Measurements from ENCODE around the gene ELMO1.

Gene ELMO1

GRCh38 chr7:37311355-37311754 is 137.3 kb downstream of the ELMO1 start:
- no peaks in the 10 kb centered on the region for H3K36me3 ChIP-seq (ENCODE audit: control insufficient read depth, insufficient read depth, low read length)
- no peak overlapping the region for H2BK120ac ChIP-seq (ENCODE audit: low read depth, low read length)
- no peak overlapping the region for H3K27ac ChIP-seq (ENCODE audit: low read depth, low read length)
- H2AK5ac ChIP-seq (ENCODE audit: low read length): no peak overlapping the region
- no peak overlapping the region for H2BK5ac ChIP-seq (ENCODE audit: low read length)
- DNase-seq: no peak
- H3K18ac ChIP-seq (ENCODE audit: low read length): no peak overlapping the region
- H3K9ac ChIP-seq (ENCODE audit: low read length): no peak overlapping the region
- no peak overlapping the region for H2BK15ac ChIP-seq (replicated peaks; ENCODE audit: low read depth)
- no peaks in the 10 kb centered on the region for H3K79me1 ChIP-seq (ENCODE audit: low read length)
- H3K4me2 ChIP-seq (ENCODE audit: low read length): no peak overlapping the region
- no peaks in the 10 kb centered on the region for H3K4me1 ChIP-seq (ENCODE audit: control insufficient read depth, low read depth, low read length)
- no peak overlapping the region for H3K4me3 ChIP-seq (ENCODE audit: low read length)
- no peak overlapping the region for H4K8ac ChIP-seq (ENCODE audit: low read depth, low read length)
- no CpG with 5 or more reads among the region's 6 CpGs for WGBS (ENCODE audit: extremely low coverage, insufficient coverage, low lambda C conversion rate)
- no peak overlapping the region for H3K23ac ChIP-seq (ENCODE audit: low read length)
- no peak overlapping the region for H4K5ac ChIP-seq (ENCODE audit: low read length)
- H3K79me2 ChIP-seq (ENCODE audit: control insufficient read depth, insufficient read depth, low read length): no peaks in the 10 kb centered on the region
- no peaks in the 10 kb centered on the region for H3K27me3 ChIP-seq (ENCODE audit: insufficient read depth, low read length, poor library complexity)
- no peak overlapping the region for H3K4ac ChIP-seq (ENCODE audit: low read depth, low read length)
- H3K56ac ChIP-seq (ENCODE audit: low read length): no peak overlapping the region

GRCh38 chr7:37310327-37311080 is 138.2 kb downstream of the ELMO1 start:
- Histone ChIP-seq H3K27ac (ENCODE audit: low read depth, low read length) (no peak overlapping the region), H3K79me2 (ENCODE audit: control insufficient read depth, insufficient read depth, low read length) (no peaks in the 10 kb centered on the region), H3K23ac (ENCODE audit: low read length) (no peak overlapping the region), H2BK5ac (ENCODE audit: low read length) (no peak overlapping the region), H3K4ac (ENCODE audit: low read depth, low read length) (no peak overlapping the region), H3K4me2 (ENCODE audit: low read length) (no peak overlapping the region), H2AK5ac (ENCODE audit: low read length) (no peak overlapping the region), H4K5ac (ENCODE audit: low read length) (no peak overlapping the region), H3K27me3 (ENCODE audit: insufficient read depth, low read length, poor library complexity) (no peaks in the 10 kb centered on the region), H3K36me3 (ENCODE audit: control insufficient read depth, insufficient read depth, low read length) (no peaks in the 10 kb centered on the region), H3K18ac (ENCODE audit: low read length) (no peak overlapping the region), H3K4me3 (ENCODE audit: low read length) (no peak overlapping the region), H3K9ac (ENCODE audit: low read length) (no peak overlapping the region), H2BK15ac (replicated peaks; ENCODE audit: low read depth) (no peak overlapping the region), H2BK120ac (ENCODE audit: low read depth, low read length) (no peak overlapping the region), H3K4me1 (ENCODE audit: control insufficient read depth, low read depth, low read length) (no peaks in the 10 kb centered on the region), H3K79me1 (ENCODE audit: low read length) (no peaks in the 10 kb centered on the region), H3K56ac (ENCODE audit: low read length) (no peak overlapping the region), H4K8ac (ENCODE audit: low read depth, low read length) (no peak overlapping the region)
- WGBS (ENCODE audit: extremely low coverage, insufficient coverage, low lambda C conversion rate): no CpG with 5 or more reads among the region's 3 CpGs
- DNase-seq: no peak

- Histone ChIP-seq H3K27ac (ENCODE audit: low read depth, low read length) (no peak overlapping the region), H4K8ac (ENCODE audit: low read depth, low read length) (no peak overlapping the region), H3K27me3 (ENCODE audit: insufficient read depth, low read length, poor library complexity) (no peaks in the 10 kb centered on the region), H2BK5ac (ENCODE audit: low read length) (no peak overlapping the region), H3K23ac (ENCODE audit: low read length) (no peak overlapping the region), H4K5ac (ENCODE audit: low read length) (no peak overlapping the region), H3K36me3 (ENCODE audit: control insufficient read depth, insufficient read depth, low read length) (no peaks in the 10 kb centered on the region), H3K79me1 (ENCODE audit: low read length) (no peaks in the 10 kb centered on the region), H3K79me2 (ENCODE audit: control insufficient read depth, insufficient read depth, low read length) (no peaks in the 10 kb centered on the region), H2AK5ac (ENCODE audit: low read length) (no peak overlapping the region), H2BK120ac (ENCODE audit: low read depth, low read length) (no peak overlapping the region), H3K4me2 (ENCODE audit: low read length) (no peak overlapping the region), H3K4me3 (ENCODE audit: low read length) (no peak overlapping the region), H3K18ac (ENCODE audit: low read length) (no peak overlapping the region), H3K9ac (ENCODE audit: low read length) (no peak overlapping the region), H3K4me1 (ENCODE audit: control insufficient read depth, low read depth, low read length) (no peaks in the 10 kb centered on the region), H2BK15ac (replicated peaks; ENCODE audit: low read depth) (no peak overlapping the region), H3K56ac (ENCODE audit: low read length) (no peak overlapping the region), H3K4ac (ENCODE audit: low read depth, low read length) (no peak overlapping the region)
- no peak for DNase-seq
- WGBS (ENCODE audit: extremely low coverage, insufficient coverage, low lambda C conversion rate): no CpG with 5 or more reads among the region's 3 CpGs
These were observed 139.2 kb downstream of the ELMO1 start for GRCh38 chr7:37309493-37309892.

DNA sequence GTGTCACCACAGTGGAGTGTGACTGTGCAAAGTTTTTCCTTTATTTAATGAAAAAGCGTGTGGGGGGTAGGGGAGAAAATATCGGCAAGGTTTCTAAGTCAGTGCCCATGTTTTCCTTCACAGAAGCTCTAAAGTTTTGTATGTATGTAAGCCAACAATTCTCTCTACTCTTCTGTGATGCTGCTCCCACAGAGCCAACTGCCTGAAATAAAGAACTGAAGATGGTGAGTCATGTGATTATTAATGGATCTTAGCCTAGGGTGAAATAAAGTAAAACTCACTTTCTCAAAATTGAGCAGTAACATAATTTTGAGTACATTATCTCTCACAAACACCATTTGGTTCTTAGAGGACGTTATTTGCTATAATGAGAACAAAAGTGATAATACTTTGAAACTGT is 143.7 kb downstream of the ELMO1 start:
- no peak overlapping the region for H3K4me2 ChIP-seq (ENCODE audit: low read length)
- H2AK5ac ChIP-seq (ENCODE audit: low read length): no peak overlapping the region
- H3K23ac ChIP-seq (ENCODE audit: low read length): no peak overlapping the region
- H3K27me3 ChIP-seq (ENCODE audit: insufficient read depth, low read length, poor library complexity): no peaks in the 10 kb centered on the region
- H3K4me3 ChIP-seq (ENCODE audit: low read length): no peak overlapping the region
- H3K79me1 ChIP-seq (ENCODE audit: low read length): no peaks in the 10 kb centered on the region
- no peak overlapping the region for H3K27ac ChIP-seq (ENCODE audit: low read depth, low read length)
- H2BK120ac ChIP-seq (ENCODE audit: low read depth, low read length): no peak overlapping the region
- H3K4me1 ChIP-seq (ENCODE audit: control insufficient read depth, low read depth, low read length): no peaks in the 10 kb centered on the region
- H4K8ac ChIP-seq (ENCODE audit: low read depth, low read length): no peak overlapping the region
- H3K4ac ChIP-seq (ENCODE audit: low read depth, low read length): no peak overlapping the region
- no peak overlapping the region for H2BK15ac ChIP-seq (replicated peaks; ENCODE audit: low read depth)
- H3K56ac ChIP-seq (ENCODE audit: low read length): no peak overlapping the region
- H2BK5ac ChIP-seq (ENCODE audit: low read length): no peak overlapping the region
- DNase-seq: no peak
- H3K79me2 ChIP-seq (ENCODE audit: control insufficient read depth, insufficient read depth, low read length): no peaks in the 10 kb centered on the region
- no peak overlapping the region for H3K9ac ChIP-seq (ENCODE audit: low read length)
- H3K18ac ChIP-seq (ENCODE audit: low read length): no peak overlapping the region
- no peaks in the 10 kb centered on the region for H3K36me3 ChIP-seq (ENCODE audit: control insufficient read depth, insufficient read depth, low read length)
- no CpG with 5 or more reads among the region's 3 CpGs for WGBS (ENCODE audit: extremely low coverage, insufficient coverage, low lambda C conversion rate)
- no peak overlapping the region for H4K5ac ChIP-seq (ENCODE audit: low read length)

DNA sequence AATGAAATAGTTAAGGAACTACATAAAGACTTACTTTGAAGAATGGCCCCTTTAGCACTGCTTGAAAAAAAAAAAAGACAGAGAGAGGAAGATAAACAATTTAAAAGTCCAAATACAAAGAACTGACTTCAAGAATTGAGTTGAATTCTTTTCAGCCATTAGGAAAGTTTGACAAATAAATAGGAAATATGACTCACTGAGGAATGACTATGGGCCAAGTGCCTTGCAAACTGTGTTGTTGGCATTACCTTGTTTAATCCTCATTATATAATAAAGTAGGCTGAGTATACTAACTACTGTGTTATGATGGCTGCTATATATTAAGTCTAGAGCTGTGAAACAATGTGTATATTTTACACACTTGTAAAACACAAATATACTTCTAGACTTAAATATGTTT is 151.1 kb downstream of the ELMO1 start:
- H2AK5ac ChIP-seq (ENCODE audit: low read length): no peak overlapping the region
- H3K36me3 ChIP-seq (ENCODE audit: control insufficient read depth, insufficient read depth, low read length): no peaks in the 10 kb centered on the region
- H3K18ac ChIP-seq (ENCODE audit: low read length): no peak overlapping the region
- no peak overlapping the region for H2BK120ac ChIP-seq (ENCODE audit: low read depth, low read length)
- H3K23ac ChIP-seq (ENCODE audit: low read length): no peak overlapping the region
- no peak overlapping the region for H2BK15ac ChIP-seq (replicated peaks; ENCODE audit: low read depth)
- H3K56ac ChIP-seq (ENCODE audit: low read length): no peak overlapping the region
- H3K27me3 ChIP-seq (ENCODE audit: insufficient read depth, low read length, poor library complexity): no peaks in the 10 kb centered on the region
- no peaks in the 10 kb centered on the region for H3K4me1 ChIP-seq (ENCODE audit: control insufficient read depth, low read depth, low read length)
- H3K4ac ChIP-seq (ENCODE audit: low read depth, low read length): no peak overlapping the region
- H3K79me2 ChIP-seq (ENCODE audit: control insufficient read depth, insufficient read depth, low read length): no peaks in the 10 kb centered on the region
- no peak for DNase-seq
- H3K9ac ChIP-seq (ENCODE audit: low read length): no peak overlapping the region
- no peaks in the 10 kb centered on the region for H3K79me1 ChIP-seq (ENCODE audit: low read length)
- H3K27ac ChIP-seq (ENCODE audit: low read depth, low read length): no peak overlapping the region
- no peak overlapping the region for H4K8ac ChIP-seq (ENCODE audit: low read depth, low read length)
- H2BK5ac ChIP-seq (ENCODE audit: low read length): no peak overlapping the region
- H3K4me3 ChIP-seq (ENCODE audit: low read length): no peak overlapping the region
- no peak overlapping the region for H4K5ac ChIP-seq (ENCODE audit: low read length)
- H3K4me2 ChIP-seq (ENCODE audit: low read length): no peak overlapping the region

DNA sequence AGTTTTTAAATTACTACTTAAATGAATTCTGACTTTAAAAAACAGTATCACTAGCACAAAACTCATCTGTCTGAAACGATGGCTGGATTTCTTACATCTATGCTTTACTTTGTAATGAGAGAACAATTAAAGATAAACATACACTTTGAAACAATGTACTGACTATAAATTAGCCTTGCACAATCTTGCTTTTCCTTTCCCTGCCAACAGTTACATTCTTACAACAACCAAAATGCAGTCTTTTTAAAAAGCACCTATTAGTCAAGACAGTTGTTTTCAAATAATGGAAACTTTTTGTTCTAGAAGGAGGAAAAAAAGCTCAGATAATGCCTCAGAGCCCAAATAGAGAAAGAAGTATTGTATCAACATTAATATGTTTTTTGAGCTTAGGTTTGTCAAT is 153.3 kb downstream of the ELMO1 start:
- H4K8ac ChIP-seq (ENCODE audit: low read depth, low read length): no peak overlapping the region
- H3K4me1 ChIP-seq (ENCODE audit: control insufficient read depth, low read depth, low read length): no peaks in the 10 kb centered on the region
- H3K79me2 ChIP-seq (ENCODE audit: control insufficient read depth, insufficient read depth, low read length): no peaks in the 10 kb centered on the region
- H3K36me3 ChIP-seq (ENCODE audit: control insufficient read depth, insufficient read depth, low read length): no peaks in the 10 kb centered on the region
- H3K4ac ChIP-seq (ENCODE audit: low read depth, low read length): no peak overlapping the region
- no peaks in the 10 kb centered on the region for H3K27me3 ChIP-seq (ENCODE audit: insufficient read depth, low read length, poor library complexity)
- no peak overlapping the region for H3K23ac ChIP-seq (ENCODE audit: low read length)
- no CpG with 5 or more reads among the region's 1 CpG for WGBS (ENCODE audit: extremely low coverage, insufficient coverage, low lambda C conversion rate)
- H3K27ac ChIP-seq (ENCODE audit: low read depth, low read length): no peak overlapping the region
- H3K56ac ChIP-seq (ENCODE audit: low read length): no peak overlapping the region
- H2BK120ac ChIP-seq (ENCODE audit: low read depth, low read length): no peak overlapping the region
- no peak overlapping the region for H3K4me2 ChIP-seq (ENCODE audit: low read length)
- H2AK5ac ChIP-seq (ENCODE audit: low read length): no peak overlapping the region
- no peak overlapping the region for H3K18ac ChIP-seq (ENCODE audit: low read length)
- H4K5ac ChIP-seq (ENCODE audit: low read length): no peak overlapping the region
- no peak overlapping the region for H2BK5ac ChIP-seq (ENCODE audit: low read length)
- no peak overlapping the region for H3K4me3 ChIP-seq (ENCODE audit: low read length)
- H3K9ac ChIP-seq (ENCODE audit: low read length): no peak overlapping the region
- H3K79me1 ChIP-seq (ENCODE audit: low read length): no peaks in the 10 kb centered on the region
- DNase-seq: no peak
- no peak overlapping the region for H2BK15ac ChIP-seq (replicated peaks; ENCODE audit: low read depth)
